GM19328 (cell line): ENCODE data around the gene RESP18.

Experiments
- ATAC-seq: cut with Tn5 transposase; IDR thresholded peaks from one replicate; pipeline ENCODE4 v1.9.1; 2021; ENCODE audit warnings: mild to moderate bottlenecking, moderate library complexity; ENCODE audit not compliant: unreplicated experiment

Gene RESP18

GRCh38 chr2:219278655-219279150 lies 53.8 kb downstream of the RESP18 start:
- ATAC-seq: no peak

- ATAC-seq: no peak
Measured at GRCh38 chr2:219277703-219278654, 54.6 kb downstream of the RESP18 start.
